Osteoblast (primary cell): ENCODE measurements around the gene TTN. TPM values are rescaled to one million over a fixed set of nuclear protein-coding genes. Genes with fewer than 3 reads are reported as not detected.

ENCODE experiments used
- DNase-seq: peaks from one replicate; pipeline ENCODE4 v3.0.0; 2011; ENCODE audit warnings: low spot score, mixed read lengths; ENCODE audit not compliant: insufficient read length; ENCODE audit errors: missing footprints
- H2AFZ ChIP-seq: 2 replicates; pipeline ENCODE4 v1.6.0; 2011; ENCODE audit warnings: mild to moderate bottlenecking, low read length
- H3K27ac ChIP-seq: 2 replicates; pipeline ENCODE4 v1.5.1; 2011; ENCODE audit warnings: mild to moderate bottlenecking, low read depth, low read length, moderate library complexity
- H3K27me3 ChIP-seq: 2 replicates; pipeline ENCODE4 v1.6.0; 2012; ENCODE audit warnings: mild to moderate bottlenecking, control low read depth, inconsistent platforms, low read length, moderate library complexity; ENCODE audit not compliant: insufficient read depth
- H3K36me3 ChIP-seq: 2 replicates; pipeline ENCODE4 v1.5.1; 2011; ENCODE audit warnings: mild to moderate bottlenecking, low read length, control low read depth, moderate library complexity; ENCODE audit not compliant: insufficient read depth
- H3K4me1 ChIP-seq: 2 replicates; pipeline ENCODE4 v1.5.1; 2011; ENCODE audit warnings: mild to moderate bottlenecking, low read length, control low read depth, moderate library complexity; ENCODE audit not compliant: insufficient read depth
- H3K4me2 ChIP-seq: 2 replicates; pipeline ENCODE4 v1.6.0; 2011; ENCODE audit warnings: mild to moderate bottlenecking, low read length; ENCODE audit not compliant: insufficient read depth
- H3K4me3 ChIP-seq: fragments of 200-600 bp; sonication (generic); 3 replicates; pipeline ENCODE4 v1.5.1; 2012; ENCODE audit warnings: mild to moderate bottlenecking, low read length, inconsistent platforms; ENCODE audit not compliant: insufficient read depth
- H3K79me2 ChIP-seq: 2 replicates; pipeline ENCODE4 v1.6.0; 2012; ENCODE audit warnings: mild to moderate bottlenecking, low read length, control low read depth, inconsistent platforms; ENCODE audit not compliant: insufficient read depth
- H3K9me3 ChIP-seq: 2 replicates; pipeline ENCODE4 v1.5.1; 2011; ENCODE audit warnings: low read depth, low read length, control low read depth
- H4K20me1 ChIP-seq: 2 replicates; pipeline ENCODE4 v1.6.0; 2012; ENCODE audit warnings: mild to moderate bottlenecking, low read length, control low read depth; ENCODE audit not compliant: insufficient read depth
- total RNA-seq: library from RNA; depleted of rRNA; stranded (reverse); fragments of >200 nt; gene quantifications from 2 replicates; pipeline ENCODE4 v1.2.3, GENCODE V29; 2012
- TF ChIP-seq, protein P1 (sequence below): IDR thresholded peaks from 2 replicates; pipeline ENCODE4 v1.5.1; 2011; ENCODE audit warnings: mild to moderate bottlenecking, low read depth, low read length, moderate library complexity; ENCODE audit errors: extremely low read depth

The TTN gene
- total RNA-seq, 1 donor, result under 0.01 TPM

DNA sequence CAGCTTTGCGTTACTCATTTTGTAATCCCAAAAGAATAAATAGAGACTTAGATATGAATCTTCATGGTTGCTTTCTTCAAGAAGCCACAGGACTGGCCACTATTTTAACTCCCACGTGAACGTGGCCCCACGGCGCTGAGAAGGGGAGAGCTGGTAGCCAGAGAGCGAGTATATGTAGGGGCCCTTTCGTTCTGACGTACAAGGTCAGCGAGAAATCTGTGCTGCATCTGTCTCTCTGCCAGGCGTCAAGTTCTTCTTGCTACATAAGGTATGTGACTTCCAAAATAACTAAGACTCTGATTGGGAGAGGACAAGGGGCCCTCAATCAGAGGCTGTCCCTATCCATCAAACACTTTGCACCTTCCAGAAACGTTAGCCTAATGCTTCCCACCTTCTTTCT is 177.8 kb downstream of the TTN start:
- Histone ChIP-seq H3K27me3 (no peaks in the 10 kb centered on the region), H3K4me3 (no peak overlapping the region), H3K9me3 (no peaks in the 10 kb centered on the region), H4K20me1 (no peaks in the 10 kb centered on the region), H3K4me1 (no peaks in the 10 kb centered on the region), H3K36me3 (no peaks in the 10 kb centered on the region), H3K27ac (no peak overlapping the region), H3K79me2 (no peaks in the 10 kb centered on the region), H2AFZ (no peak overlapping the region), H3K4me2 (no peak overlapping the region)
- TF ChIP-seq, protein P1, sequence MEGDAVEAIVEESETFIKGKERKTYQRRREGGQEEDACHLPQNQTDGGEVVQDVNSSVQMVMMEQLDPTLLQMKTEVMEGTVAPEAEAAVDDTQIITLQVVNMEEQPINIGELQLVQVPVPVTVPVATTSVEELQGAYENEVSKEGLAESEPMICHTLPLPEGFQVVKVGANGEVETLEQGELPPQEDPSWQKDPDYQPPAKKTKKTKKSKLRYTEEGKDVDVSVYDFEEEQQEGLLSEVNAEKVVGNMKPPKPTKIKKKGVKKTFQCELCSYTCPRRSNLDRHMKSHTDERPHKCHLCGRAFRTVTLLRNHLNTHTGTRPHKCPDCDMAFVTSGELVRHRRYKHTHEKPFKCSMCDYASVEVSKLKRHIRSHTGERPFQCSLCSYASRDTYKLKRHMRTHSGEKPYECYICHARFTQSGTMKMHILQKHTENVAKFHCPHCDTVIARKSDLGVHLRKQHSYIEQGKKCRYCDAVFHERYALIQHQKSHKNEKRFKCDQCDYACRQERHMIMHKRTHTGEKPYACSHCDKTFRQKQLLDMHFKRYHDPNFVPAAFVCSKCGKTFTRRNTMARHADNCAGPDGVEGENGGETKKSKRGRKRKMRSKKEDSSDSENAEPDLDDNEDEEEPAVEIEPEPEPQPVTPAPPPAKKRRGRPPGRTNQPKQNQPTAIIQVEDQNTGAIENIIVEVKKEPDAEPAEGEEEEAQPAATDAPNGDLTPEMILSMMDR, result no peak
- DNase-seq, result no peak

DNA sequence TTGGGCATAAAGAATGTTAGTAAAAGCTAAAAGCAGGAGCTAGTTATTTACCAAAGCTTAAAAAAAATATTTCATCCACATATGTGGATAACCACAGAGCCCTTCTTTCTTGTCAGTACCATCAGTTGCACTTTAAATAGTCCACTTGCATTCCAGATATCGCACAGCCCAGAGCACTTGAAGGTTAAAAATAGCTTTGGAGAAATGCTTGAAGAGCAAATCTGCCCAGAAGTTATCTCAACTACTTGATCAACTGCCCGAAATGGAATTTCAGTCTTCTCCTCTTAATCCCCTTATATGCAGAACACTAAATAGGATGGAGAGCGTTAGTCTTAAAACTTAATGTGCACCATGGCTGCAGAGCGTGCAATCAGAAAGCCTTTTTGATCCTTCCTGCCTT is 178.6 kb downstream of the TTN start:
- H4K20me1 ChIP-seq, result no peaks in the 10 kb centered on the region
- TF ChIP-seq, protein P1, result no peak
- no peak for DNase-seq

DNA sequence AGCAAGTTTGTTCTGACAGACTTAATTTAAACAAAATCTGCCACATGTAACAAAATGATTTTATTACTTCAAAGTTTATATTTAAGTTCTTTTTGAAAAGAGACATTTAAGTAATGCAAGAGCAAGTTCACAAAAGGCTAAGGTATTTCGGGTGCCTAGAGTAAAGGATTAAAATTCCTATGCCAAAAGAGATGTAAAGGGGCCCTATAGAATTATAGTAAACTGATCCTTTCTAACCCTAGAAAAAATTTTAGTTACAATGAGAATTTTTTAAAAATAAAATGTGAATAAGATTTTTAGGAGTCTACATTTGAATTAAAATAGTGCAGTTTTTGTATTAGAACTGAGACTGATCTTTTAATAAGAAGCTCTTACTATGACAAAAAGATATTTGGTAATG is 179.8 kb downstream of the TTN start:
- Histone ChIP-seq H3K79me2 (no peaks in the 10 kb centered on the region), H4K20me1 (no peaks in the 10 kb centered on the region), H3K9me3 (no peaks in the 10 kb centered on the region), H3K4me2 (no peak overlapping the region), H3K27me3 (no peaks in the 10 kb centered on the region), H3K4me1 (no peaks in the 10 kb centered on the region), H3K27ac (no peak overlapping the region), H3K4me3 (no peak overlapping the region), H3K36me3 (no peaks in the 10 kb centered on the region), H2AFZ (no peak overlapping the region)
- TF ChIP-seq, protein P1, result no peak
- DNase-seq, result no peak

More for the DNA sequence above, 178.6 kb downstream of the TTN start:
- H3K4me1 ChIP-seq, result no peaks in the 10 kb centered on the region
- H3K27ac ChIP-seq, result no peak overlapping the region
- H3K9me3 ChIP-seq, result no peaks in the 10 kb centered on the region
- no peak overlapping the region for H2AFZ ChIP-seq
- no peaks in the 10 kb centered on the region for H3K27me3 ChIP-seq
- no peaks in the 10 kb centered on the region for H3K36me3 ChIP-seq
- no peaks in the 10 kb centered on the region for H3K79me2 ChIP-seq
- H3K4me2 ChIP-seq, result no peak overlapping the region
- no peak overlapping the region for H3K4me3 ChIP-seq

DNA sequence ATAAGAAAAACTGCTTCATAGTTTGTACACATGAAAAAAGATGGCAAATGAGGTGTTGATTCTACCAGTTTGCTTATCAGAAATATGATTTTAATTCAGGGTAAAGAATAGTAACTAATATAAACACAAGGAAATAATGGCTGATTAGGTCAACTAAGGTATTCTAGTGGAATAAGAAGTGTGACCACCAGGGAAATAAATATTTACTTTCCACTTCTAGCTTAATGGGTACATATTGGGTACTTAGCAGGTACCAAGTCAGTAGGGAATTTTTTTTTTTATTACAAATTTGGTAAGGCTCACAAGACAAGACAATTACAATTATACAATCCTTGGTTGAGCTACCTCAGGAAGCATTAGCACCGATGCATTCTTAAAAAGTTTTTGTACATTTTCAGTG is 191.3 kb downstream of the TTN start:
- H4K20me1 ChIP-seq, result no peaks in the 10 kb centered on the region
- TF ChIP-seq, protein P1, result no peak
- no peaks in the 10 kb centered on the region for H3K4me1 ChIP-seq
- no peaks in the 10 kb centered on the region for H3K36me3 ChIP-seq
- H3K27me3 ChIP-seq, result no peaks in the 10 kb centered on the region
- H3K79me2 ChIP-seq, result no peaks in the 10 kb centered on the region
- no peaks in the 10 kb centered on the region for H3K9me3 ChIP-seq
- no peak overlapping the region for H2AFZ ChIP-seq
- H3K27ac ChIP-seq, result no peak overlapping the region
- DNase-seq, result no peak
- H3K4me3 ChIP-seq, result no peak overlapping the region
- H3K4me2 ChIP-seq, result no peak overlapping the region
